ENCODE measurements around the gene TMCC1.
"Not testable (repeated sequence)": the region's sequence is repeated elsewhere in the genome, so short reads cannot be mapped to it uniquely, and the experiment has no call there.

TMCC1 gene

DNA sequence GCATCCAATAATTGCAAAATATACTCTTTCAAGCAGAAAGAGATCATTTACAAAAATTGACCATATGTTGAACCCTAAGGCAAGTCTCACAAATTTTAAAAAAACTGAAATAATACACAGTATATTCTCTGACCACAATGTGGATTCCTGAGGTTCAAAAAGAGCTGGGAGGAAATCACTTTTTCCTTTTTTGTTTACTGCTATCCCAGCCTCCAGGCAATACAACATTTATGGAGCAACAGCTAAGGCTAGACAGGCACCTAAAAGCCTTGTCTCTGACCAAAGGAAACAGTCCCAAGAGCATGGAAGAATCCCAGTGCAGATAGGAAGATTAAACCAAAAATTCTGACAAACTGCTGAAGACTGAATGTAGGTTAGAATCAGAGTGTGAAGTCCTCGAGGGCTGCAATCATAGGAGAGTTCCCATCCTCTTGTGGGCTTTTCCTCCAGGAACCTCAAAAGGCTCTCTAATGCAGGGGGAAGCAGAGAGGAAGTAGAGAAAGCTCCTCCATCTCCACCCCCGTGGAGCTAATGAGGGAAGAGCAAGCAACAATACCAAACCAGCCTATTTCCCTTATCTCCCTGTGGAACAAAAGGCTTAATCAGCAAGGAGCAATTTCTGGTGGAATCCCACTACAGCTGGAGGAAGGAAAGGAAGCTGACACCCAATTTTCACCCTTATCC is 57.0 kb downstream of the TMCC1 start:
- no peak for DNase-seq (ENCODE audit: low read depth, low spot score)

GRCh38 chr3:129835198-129835597 is 58.3 kb downstream of the TMCC1 start:
- DNase-seq (ENCODE audit: low read depth, low spot score): no peak

GRCh38 chr3:129834580-129834979 is 58.9 kb downstream of the TMCC1 start:
- DNase-seq (ENCODE audit: low read depth, low spot score): no peak

- not testable (repeated sequence) for DNase-seq (ENCODE audit: low read depth, low spot score)
Measured at GRCh38 chr3:129831942-129832341, 61.6 kb downstream of the TMCC1 start.

DNA sequence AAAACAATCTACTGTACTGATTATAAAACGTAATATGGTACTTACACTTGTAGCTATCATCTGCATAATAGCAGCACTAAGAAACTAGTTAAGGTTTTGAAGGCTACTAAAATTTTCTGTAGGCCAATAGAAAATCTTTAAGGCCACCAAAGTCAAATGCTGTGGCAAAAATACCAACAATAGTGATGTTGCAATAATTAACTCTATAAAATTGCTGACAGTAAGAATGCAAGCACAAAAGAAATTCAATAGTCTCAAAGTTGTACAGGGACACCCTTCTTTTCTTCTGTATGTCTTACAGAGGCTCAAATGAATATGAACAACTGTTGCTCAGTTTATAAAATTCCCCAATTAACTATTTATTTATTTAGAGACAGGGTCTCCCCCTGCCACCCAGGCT is 62.0 kb downstream of the TMCC1 start:
- DNase-seq (ENCODE audit: low read depth, low spot score): no peak

GRCh38 chr3:129829640-129830039 is 63.9 kb downstream of the TMCC1 start:
- DNase-seq (ENCODE audit: low read depth, low spot score): no peak

DNA sequence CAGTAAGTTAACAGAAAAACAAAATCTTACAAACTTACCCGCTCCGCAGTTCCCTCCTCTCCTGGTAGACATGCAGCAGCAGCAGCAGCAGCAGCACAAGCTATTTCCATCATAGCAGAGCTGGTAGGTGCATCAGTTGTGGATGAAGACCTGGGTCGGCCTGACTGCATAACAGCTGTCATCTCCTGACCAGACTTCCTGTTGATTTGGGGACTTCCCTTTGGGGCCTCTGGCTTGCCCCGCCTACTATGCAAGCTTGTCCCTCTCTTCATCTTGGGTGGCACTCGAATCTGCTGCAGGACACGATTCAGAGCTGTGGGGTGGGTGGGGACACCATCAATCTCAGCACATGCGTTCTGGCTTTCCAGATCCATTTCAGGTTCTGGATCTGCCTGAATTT is 65.7 kb downstream of the TMCC1 start:
- DNase-seq (ENCODE audit: low read depth, low spot score): no peak

DNA sequence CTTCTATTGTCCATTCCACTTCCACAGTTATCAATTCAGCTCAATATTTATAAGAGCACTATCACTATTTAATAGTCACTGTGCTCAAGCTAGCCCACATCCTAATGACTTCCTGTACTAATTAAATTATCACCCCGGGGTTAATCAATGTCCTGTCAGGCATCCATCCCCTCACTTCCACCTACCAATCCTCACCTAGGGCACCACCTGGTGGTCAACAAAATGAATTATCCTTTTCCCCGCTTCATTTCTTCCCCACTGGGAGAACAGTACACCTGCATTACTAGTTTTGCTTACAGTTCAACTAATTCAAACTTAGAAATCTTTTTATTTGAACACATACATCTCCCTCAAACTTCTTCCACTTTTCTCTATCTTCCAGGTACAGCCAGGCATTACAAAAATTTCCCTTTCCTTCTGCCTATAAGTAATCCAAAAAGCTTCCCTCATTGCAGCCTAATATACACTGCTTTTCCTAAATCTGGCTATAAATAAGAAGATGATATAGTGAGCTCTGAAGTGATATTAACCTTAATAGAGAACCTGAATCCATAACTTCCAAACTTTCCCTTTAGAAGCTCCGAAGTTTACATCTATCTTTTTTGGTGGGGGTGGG is 68.5 kb downstream of the TMCC1 start:
- peak; percentile 25 for DNase-seq (ENCODE audit: low read depth, low spot score)

GRCh38 chr3:129822679-129823078 is 70.8 kb downstream of the TMCC1 start:
- no peak for DNase-seq (ENCODE audit: low read depth, low spot score)

- no peak for DNase-seq (ENCODE audit: low read depth, low spot score)
Measured at GRCh38 chr3:129822241-129822640, 71.3 kb downstream of the TMCC1 start.

DNA sequence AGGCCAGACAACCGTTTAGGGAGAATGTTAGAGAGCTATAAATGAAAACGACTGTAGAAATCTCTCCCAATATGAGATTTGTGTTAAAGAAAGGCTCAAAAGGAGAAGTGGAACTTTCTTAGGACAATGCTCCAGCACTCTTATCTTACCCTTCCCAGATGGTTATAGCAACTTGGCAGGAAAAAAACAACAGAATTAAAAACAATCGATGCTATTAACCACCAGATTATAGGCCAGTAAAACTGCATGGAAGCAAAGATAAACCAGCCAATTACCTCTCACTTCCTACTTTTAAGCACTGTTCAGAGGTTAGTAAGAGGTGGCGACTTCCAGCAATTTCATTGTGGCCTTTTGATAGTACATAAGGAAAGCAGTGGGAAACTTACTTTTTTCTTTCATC is 72.9 kb downstream of the TMCC1 start:
- DNase-seq (ENCODE audit: low read depth, low spot score): no peak

DNA sequence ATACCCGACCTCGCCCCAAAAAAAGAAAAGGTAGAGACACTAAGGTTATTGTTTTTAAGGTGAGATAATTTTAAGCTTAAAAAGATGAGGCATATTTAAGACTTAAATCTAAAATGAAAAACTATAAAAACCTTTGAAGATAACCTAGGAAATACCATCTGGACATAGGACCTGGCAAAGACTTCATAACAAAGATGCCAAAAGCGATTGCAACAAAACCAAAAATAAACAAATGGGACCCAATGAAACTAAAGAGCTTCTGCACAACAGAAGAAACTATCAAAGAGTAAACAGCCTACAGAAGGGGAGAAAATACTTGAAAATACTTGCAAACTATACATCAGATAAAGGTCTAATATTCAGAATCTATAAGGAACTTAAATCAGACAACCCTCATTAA is 80.9 kb downstream of the TMCC1 start:
- no peak for DNase-seq (ENCODE audit: low read depth, low spot score)

DNA sequence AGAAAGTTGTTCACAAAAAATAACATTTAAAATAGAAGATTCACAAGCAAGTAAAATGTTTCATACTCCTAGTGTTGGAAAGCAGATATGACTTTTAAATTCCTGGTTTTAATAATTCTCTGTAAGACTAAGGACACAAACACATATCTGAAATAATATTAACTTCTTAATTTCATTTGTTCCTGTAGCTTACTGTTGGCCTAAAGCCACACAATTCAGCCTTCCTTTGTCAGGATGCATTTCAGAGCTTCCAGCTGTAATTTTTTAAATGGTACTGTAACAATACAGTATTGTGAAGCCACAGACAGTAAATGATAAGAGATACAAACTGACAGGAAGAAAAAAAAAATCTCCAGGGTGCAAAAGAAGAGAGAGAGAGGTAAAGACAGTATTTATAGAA is 84.2 kb downstream of the TMCC1 start:
- no peak for DNase-seq (ENCODE audit: low read depth, low spot score)

- no peak for DNase-seq (ENCODE audit: low read depth, low spot score)
Measured at GRCh38 chr3:129796146-129796545, 97.4 kb downstream of the TMCC1 start.

- no peak for DNase-seq (ENCODE audit: low read depth, low spot score)
Measured at GRCh38 chr3:129795186-129796010, 98.1 kb downstream of the TMCC1 start.

- no peak for DNase-seq (ENCODE audit: low read depth, low spot score)
Measured at GRCh38 chr3:129794311-129795185, 99.0 kb downstream of the TMCC1 start.

GRCh38 chr3:129793942-129794310 is 99.6 kb downstream of the TMCC1 start:
- no peak for DNase-seq (ENCODE audit: low read depth, low spot score)

DNA sequence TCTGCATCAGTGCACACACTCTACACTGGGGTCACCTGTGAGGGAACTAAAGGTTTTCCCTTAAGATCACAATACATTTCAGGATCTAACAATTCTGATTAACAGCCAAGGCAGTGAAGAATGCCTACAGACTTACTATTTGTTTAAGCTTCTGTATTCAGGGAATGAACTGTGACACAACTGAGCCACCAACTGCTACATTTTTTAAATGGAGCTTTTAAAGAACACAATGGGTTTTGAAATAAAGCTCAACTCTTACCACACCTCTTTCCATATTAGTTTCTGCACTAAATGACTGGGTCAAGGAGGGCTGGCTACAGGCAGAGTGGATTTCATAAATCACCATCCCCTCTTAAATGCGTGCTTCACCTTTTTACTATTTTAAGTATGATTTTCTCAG is 100.2 kb downstream of the TMCC1 start:
- DNase-seq (ENCODE audit: low read depth, low spot score): no peak

DNA sequence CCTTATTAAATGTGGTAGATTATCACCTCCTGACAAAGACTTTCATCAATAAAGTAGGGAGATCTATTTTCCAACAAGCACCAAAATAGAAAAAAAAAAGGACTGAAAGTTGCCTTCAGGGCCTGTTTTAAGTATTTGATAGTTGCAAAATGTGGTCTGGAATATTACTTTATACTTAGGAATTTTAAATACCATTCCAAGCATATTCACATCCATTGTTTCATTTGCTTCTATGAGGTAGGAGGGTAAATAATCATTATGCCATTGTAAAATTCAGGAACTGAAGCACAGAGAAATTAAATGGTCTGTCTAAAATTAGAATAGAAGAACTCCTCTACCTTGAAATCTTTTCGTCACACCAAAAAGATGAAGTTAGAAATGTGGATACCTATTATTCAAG is 110.0 kb downstream of the TMCC1 start:
- DNase-seq (ENCODE audit: low read depth, low spot score): no peak

DNA sequence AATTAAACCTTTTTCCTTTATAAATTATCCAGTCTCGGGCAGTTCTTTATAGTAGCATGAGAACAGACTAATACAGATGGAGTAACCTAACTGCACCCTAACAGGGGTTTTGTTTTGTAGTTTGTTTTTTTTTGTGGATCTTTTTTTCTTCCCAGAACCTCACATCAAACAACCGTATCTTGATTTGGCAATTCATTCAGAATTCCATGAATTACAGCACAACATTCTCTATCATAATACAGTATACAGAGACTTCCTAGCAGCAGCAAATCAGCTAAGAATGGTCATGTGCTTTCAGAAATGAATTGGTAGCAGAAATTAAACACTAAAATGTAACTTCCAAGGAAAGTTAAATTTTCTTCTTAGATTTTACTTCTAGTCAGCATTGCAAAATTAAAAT is 114.6 kb downstream of the TMCC1 start:
- DNase-seq (ENCODE audit: low read depth, low spot score): no peak

- DNase-seq (ENCODE audit: low read depth, low spot score): no peak
Measured at GRCh38 chr3:129777806-129778205, 115.7 kb downstream of the TMCC1 start.

DNA sequence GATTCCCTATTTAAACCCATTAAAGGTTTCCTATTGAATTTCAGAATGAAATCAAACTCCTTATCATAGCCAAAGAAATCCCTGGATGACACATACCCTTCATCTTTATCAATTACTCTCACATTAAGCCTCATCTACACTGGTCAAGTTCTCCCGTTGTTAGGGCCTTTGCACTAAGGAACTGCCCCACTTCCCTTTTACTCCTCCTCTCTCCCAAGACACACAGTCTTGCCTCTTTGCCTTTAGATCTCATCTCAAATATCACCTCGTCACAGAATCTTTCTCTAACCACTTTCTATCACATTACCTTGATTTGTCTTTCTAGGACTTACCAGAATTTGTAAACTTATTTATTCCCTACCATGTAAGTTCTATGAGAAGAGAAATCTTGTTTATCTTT is 117.6 kb downstream of the TMCC1 start:
- no peak for DNase-seq (ENCODE audit: low read depth, low spot score)

Data from activated naive CD8-positive, alpha-beta T cell treated with anti-CD3 and anti-CD28 coated beads, Interleukin-2, amount 50 U/mL, for 16 hours (primary cell).